Measurements from ENCODE around the gene AKNA. TPM values are rescaled to one million over a fixed set of nuclear protein-coding genes. Genes with fewer than 3 reads are reported as not detected.

Gene AKNA
- polyA plus RNA-seq, 3 donors, result 3.3 to 147 (median 7.3) TPM

DNA sequence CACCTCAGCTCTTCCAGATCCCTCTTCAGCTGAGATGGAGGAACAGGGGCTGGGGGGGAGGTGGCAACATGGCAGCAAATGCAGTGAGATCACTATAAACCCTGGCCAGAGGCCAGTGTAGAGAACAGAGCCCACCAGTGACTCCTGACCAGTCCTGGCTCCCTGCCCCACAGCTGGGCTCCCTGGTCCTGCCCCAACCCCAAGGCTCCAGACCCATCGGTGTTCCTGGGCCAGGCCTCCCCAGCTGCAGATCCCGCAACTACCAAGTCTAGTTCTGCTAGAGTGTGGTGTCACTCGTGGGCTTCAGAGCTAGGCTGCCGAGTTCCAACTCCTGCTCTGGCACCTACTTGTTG is 16.8 kb downstream of the AKNA start:
- H3K27me3 ChIP-seq (ENCODE audit: control insufficient read depth in 2 of 2, insufficient read depth in 2 of 2, low read length in 2 of 2), result no peaks in the 10 kb centered on the region
- peak overlapping the region; percentile 68 for H3K4me2 ChIP-seq (replicated peaks; ENCODE audit: extremely low read depth, low read length, poor library complexity, severe bottlenecking)
- Mint-ChIP-seq H3K36me3 (peaks cover 74 to 87% of the 10 kb centered on the region in 2 donors), H3K4me3 (peak overlapping the region in 1 of 2 donors; percentile 27), H3K4me1 (peaks cover 92% of the 10 kb centered on the region), H3K27me3 (ENCODE audit: low read depth in 3 of 3) (no peaks in the 10 kb centered on the region), H3K27ac (peak overlapping the region; percentile 80 to 99 (median 97)), H3K9me3 (peaks cover 0 to 2% (median 0%) of the 10 kb centered on the region in 7 donors)
- peaks cover 6% of the 10 kb centered on the region for H4K20me1 ChIP-seq (ENCODE audit: insufficient read depth, low read length)
- intact Hi-C loops (cut with micrococcal nuclease), result no loop called here
- DNase-seq, result no peak
- H3K9ac ChIP-seq (ENCODE audit: insufficient read depth, low read length, poor library complexity, severe bottlenecking), result no peak overlapping the region
- peak overlapping the region in 1 of 3 experiments; percentile 66 for H3K4me3 ChIP-seq (replicated peaks in 1 of 3; ENCODE audit: low read depth in 2 of 3, low read length in 3 of 3)
- H2AFZ ChIP-seq (ENCODE audit: insufficient read depth, low read depth, low read length, poor library complexity, severe bottlenecking), result no peak overlapping the region
- peak overlapping the region; percentile 85 to 86 for H3K27ac ChIP-seq (ENCODE audit: low read depth in 1 of 2, low read length in 2 of 2)
- WGBS (ENCODE audit: insufficient coverage), result 67% methylated on average over 1 of the region's 4 CpGs
- H3K36me3 ChIP-seq (replicated peaks in 1 of 2; ENCODE audit: control insufficient read depth in 1 of 2, insufficient read depth in 2 of 2, low read length in 2 of 2), result peaks cover 54 to 78% of the 10 kb centered on the region in 2 donors
- no peaks in the 10 kb centered on the region for H3K9me3 ChIP-seq (replicated peaks in 1 of 2; ENCODE audit: control insufficient read depth in 1 of 2, insufficient read depth in 1 of 2, low read length in 2 of 2)
- TF ChIP-seq, protein P1, sequence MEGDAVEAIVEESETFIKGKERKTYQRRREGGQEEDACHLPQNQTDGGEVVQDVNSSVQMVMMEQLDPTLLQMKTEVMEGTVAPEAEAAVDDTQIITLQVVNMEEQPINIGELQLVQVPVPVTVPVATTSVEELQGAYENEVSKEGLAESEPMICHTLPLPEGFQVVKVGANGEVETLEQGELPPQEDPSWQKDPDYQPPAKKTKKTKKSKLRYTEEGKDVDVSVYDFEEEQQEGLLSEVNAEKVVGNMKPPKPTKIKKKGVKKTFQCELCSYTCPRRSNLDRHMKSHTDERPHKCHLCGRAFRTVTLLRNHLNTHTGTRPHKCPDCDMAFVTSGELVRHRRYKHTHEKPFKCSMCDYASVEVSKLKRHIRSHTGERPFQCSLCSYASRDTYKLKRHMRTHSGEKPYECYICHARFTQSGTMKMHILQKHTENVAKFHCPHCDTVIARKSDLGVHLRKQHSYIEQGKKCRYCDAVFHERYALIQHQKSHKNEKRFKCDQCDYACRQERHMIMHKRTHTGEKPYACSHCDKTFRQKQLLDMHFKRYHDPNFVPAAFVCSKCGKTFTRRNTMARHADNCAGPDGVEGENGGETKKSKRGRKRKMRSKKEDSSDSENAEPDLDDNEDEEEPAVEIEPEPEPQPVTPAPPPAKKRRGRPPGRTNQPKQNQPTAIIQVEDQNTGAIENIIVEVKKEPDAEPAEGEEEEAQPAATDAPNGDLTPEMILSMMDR (IDR thresholded peaks at IDR 0.05), result no peak
- H3K4me1 ChIP-seq (ENCODE audit: control insufficient read depth in 1 of 2, insufficient read depth in 2 of 2, low read length in 2 of 2), result peaks cover 98% of the 10 kb centered on the region in 2 donors
- peaks cover 69% of the 10 kb centered on the region for H3K79me2 ChIP-seq (ENCODE audit: insufficient read depth, low read length)

DNA sequence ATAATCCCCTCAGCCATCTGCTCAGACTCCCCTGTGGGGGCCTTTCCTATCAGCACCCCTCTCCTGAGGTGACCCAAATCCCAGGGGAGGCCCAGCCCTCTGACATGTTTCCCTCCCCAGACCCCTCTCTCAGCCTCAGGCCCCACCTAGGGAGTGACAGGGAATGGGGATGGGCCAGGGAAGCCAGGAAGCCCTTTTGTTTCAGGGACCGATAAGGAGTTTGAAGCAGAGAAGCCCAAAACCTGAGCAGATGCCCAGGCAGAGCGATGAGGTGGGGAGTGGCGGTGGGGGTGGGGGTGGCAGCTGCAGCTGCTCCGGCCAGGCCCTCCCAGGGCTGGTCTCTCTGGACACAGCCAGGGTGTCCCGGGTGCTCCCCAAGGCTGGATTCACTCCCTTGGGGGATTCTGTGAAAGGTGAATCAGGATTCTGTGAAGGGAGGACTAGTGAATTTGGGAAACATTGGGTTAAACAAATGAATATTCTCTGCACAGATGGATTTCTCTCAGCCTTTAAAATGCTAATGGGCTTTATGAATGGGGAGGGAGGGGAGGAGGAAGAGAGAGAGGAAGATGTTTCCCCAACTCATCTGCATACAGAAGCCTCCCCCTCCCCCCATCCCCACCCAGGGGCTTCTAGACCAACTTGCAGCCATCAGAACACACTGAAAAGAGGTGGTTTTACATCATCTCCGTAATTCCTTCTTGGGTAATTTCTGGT is 17.4 kb downstream of the AKNA start:
- H3K36me3 Mint-ChIP-seq, result peaks cover 74 to 87% of the 10 kb centered on the region in 2 donors
- Histone ChIP-seq H3K4me1 (ENCODE audit: control insufficient read depth in 1 of 2, insufficient read depth in 2 of 2, low read length in 2 of 2) (peaks cover 98 to 99% of the 10 kb centered on the region in 2 donors), H3K9ac (ENCODE audit: insufficient read depth, low read length, poor library complexity, severe bottlenecking) (no peak overlapping the region), H3K27ac (ENCODE audit: low read depth in 1 of 2, low read length in 2 of 2) (peak overlapping the region; percentile 85 to 86), H3K4me2 (replicated peaks; ENCODE audit: extremely low read depth, low read length, poor library complexity, severe bottlenecking) (peak overlapping the region; percentile 68), H4K20me1 (ENCODE audit: insufficient read depth, low read length) (peaks cover 6% of the 10 kb centered on the region), H3K79me2 (ENCODE audit: insufficient read depth, low read length) (peaks cover 72% of the 10 kb centered on the region), H3K9me3 (replicated peaks in 1 of 2; ENCODE audit: control insufficient read depth in 1 of 2, insufficient read depth in 1 of 2, low read length in 2 of 2) (no peaks in the 10 kb centered on the region), H3K36me3 (replicated peaks in 1 of 2; ENCODE audit: control insufficient read depth in 1 of 2, insufficient read depth in 2 of 2, low read length in 2 of 2) (peaks cover 58 to 79% of the 10 kb centered on the region in 2 donors), H3K27me3 (ENCODE audit: control insufficient read depth in 2 of 2, insufficient read depth in 2 of 2, low read length in 2 of 2) (no peaks in the 10 kb centered on the region), H3K4me3 (replicated peaks in 1 of 3; ENCODE audit: low read depth in 2 of 3, low read length in 3 of 3) (peak overlapping the region in 1 of 3 experiments; percentile 66), H2AFZ (ENCODE audit: insufficient read depth, low read depth, low read length, poor library complexity, severe bottlenecking) (no peak overlapping the region)
- intact Hi-C loops (cut with micrococcal nuclease), result no loop called here
- H3K4me1 Mint-ChIP-seq, result peaks cover 93% of the 10 kb centered on the region
- no peaks in the 10 kb centered on the region for H3K27me3 Mint-ChIP-seq (ENCODE audit: low read depth in 3 of 3)
- 97% methylated on average over 5 of the region's 6 CpGs for WGBS (ENCODE audit: insufficient coverage)
- H3K27ac Mint-ChIP-seq, result peak overlapping the region; percentile 80 to 99 (median 97)
- no peak for DNase-seq
- H3K9me3 Mint-ChIP-seq, result peaks cover 0 to 2% (median 0%) of the 10 kb centered on the region in 7 donors
- H3K4me3 Mint-ChIP-seq, result no peak overlapping the region
- TF ChIP-seq, protein P1 (IDR thresholded peaks at IDR 0.05), result no peak
